Measurements from ENCODE around the gene BPIFB2.

BPIFB2 gene

GRCh38 chr20:33062825-33063149 is 55.3 kb downstream of the BPIFB2 start:
- Histone ChIP-seq H3K27ac (no peak overlapping the region), H3K36me3 (replicated peaks) (no peaks in the 10 kb centered on the region), H3K4me3 (ENCODE audit: low read depth, low read length) (no peak overlapping the region), H3K27me3 (replicated peaks) (no peaks in the 10 kb centered on the region)
- DNase-seq: no peak
- TF ChIP-seq CTCF (IDR thresholded peaks at IDR 0.05; ENCODE audit: low read depth, low read length, missing control alignments): no peak
- in situ Hi-C loops (cut with HindIII; ENCODE audit: low pct_ligation_motif_present, low sequenced_read_pairs): no loop called here

GRCh38 chr20:33063271-33063670 is 55.8 kb downstream of the BPIFB2 start:
- in situ Hi-C loops (cut with HindIII; ENCODE audit: low pct_ligation_motif_present, low sequenced_read_pairs): no loop called here
- Histone ChIP-seq H3K36me3 (replicated peaks) (no peaks in the 10 kb centered on the region), H3K4me3 (ENCODE audit: low read depth, low read length) (no peak overlapping the region), H3K27ac (no peak overlapping the region), H3K27me3 (replicated peaks) (no peaks in the 10 kb centered on the region)
- DNase-seq: no peak
- TF ChIP-seq CTCF (IDR thresholded peaks at IDR 0.05; ENCODE audit: low read depth, low read length, missing control alignments): no peak

- in situ Hi-C loops (cut with HindIII; ENCODE audit: low pct_ligation_motif_present, low sequenced_read_pairs): no loop called here
- DNase-seq: no peak
- TF ChIP-seq CTCF (IDR thresholded peaks at IDR 0.05; ENCODE audit: low read depth, low read length, missing control alignments): no peak
- no peaks in the 10 kb centered on the region for H3K36me3 ChIP-seq (replicated peaks)
- H3K27me3 ChIP-seq (replicated peaks): no peaks in the 10 kb centered on the region
- no peak overlapping the region for H3K4me3 ChIP-seq (ENCODE audit: low read depth, low read length)
- H3K27ac ChIP-seq: no peak overlapping the region
Observed at GRCh38 chr20:33064572-33065287, 57.2 kb downstream of the BPIFB2 start.

- no peak for TF ChIP-seq CTCF (IDR thresholded peaks at IDR 0.05; ENCODE audit: low read depth, low read length, missing control alignments)
- in situ Hi-C loops (cut with HindIII; ENCODE audit: low pct_ligation_motif_present, low sequenced_read_pairs): no loop called here
- H3K27ac ChIP-seq: no peak overlapping the region
- H3K36me3 ChIP-seq (replicated peaks): no peaks in the 10 kb centered on the region
- H3K27me3 ChIP-seq (replicated peaks): no peaks in the 10 kb centered on the region
- DNase-seq: no peak
- no peak overlapping the region for H3K4me3 ChIP-seq (ENCODE audit: low read depth, low read length)
Observed at GRCh38 chr20:33065785-33066184, 58.3 kb downstream of the BPIFB2 start.

GRCh38 chr20:33067806-33068205 is 60.3 kb downstream of the BPIFB2 start:
- no peak for DNase-seq
- H3K27me3 ChIP-seq (replicated peaks): no peaks in the 10 kb centered on the region
- no peak overlapping the region for H3K4me3 ChIP-seq (ENCODE audit: low read depth, low read length)
- H3K36me3 ChIP-seq (replicated peaks): no peaks in the 10 kb centered on the region
- H3K27ac ChIP-seq: no peak overlapping the region
- in situ Hi-C loops (cut with HindIII; ENCODE audit: low pct_ligation_motif_present, low sequenced_read_pairs): no loop called here
- no peak for TF ChIP-seq CTCF (IDR thresholded peaks at IDR 0.05; ENCODE audit: low read depth, low read length, missing control alignments)
